GM11168 (cell line): ENCODE results near the gene LGALS7.

Source experiments
- in situ Hi-C: fragments of 300-500 bp; cut with MboI; formaldehyde crosslinking; loops from one replicate; pipeline ENCODE4 v1.12.0; 2022; ENCODE audit warnings: low sequenced_read_pairs; ENCODE audit not compliant: unreplicated experiment

Gene LGALS7

DNA sequence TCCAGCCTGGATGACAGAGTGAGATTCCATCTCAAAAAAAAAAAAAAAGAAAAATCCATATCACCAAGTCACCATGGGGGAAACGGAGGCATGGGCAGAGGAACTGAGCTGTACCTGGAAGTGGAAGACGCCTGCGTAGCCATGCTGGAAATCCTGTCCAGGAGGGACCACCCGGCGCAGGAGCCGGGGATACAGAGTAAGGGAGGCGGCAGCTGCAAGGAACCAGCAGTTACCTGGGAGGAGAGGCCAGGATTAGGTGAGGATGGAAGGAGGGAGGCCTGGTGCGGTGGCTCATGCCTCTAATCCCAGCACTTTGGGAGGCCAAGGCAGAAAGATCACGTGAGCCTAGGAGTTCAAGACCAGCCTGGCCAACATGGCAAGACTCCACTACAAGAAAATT, 31.0 kb downstream of the LGALS7 start:
- in situ Hi-C loops = no loop called here

DNA sequence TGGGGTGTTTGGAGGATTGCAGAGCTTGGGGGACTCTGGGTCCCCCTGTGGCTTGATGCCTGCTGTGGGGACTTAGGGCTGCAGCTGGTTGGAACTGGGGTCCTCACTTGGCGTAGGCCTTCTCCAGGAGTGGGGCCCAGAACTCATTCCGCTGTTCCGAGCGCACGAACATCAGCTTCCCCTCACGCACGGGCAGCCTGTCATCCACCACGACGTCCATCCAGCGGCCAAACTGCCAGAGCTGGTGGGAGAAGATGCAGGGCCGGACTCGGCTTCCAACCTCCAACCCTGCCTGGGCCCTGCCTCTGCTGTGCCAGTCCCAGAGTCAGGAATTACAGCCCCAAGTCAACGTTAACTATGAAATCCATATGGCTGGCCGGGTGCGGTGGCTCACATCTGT, 31.6 kb downstream of the LGALS7 start:
- in situ Hi-C loops = no loop called here

DNA sequence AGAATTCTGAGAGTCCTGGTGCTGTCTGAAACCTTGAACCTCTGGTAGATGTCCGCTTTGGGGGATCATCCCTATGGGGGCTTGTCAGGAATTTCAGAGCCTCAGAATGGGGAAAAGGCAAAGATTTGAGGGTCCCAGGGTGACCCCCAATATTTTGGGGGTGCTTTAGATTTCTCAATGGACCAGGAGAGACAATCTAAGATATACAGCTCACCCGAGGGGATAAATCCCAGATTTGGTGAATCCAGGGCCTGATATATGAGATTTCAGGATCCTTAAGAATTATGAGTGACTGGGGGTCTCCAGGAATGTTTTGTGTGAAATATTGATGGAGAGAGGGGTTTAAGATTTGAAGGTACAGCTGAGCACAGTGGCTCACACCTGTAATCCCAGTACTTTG, 32.4 kb downstream of the LGALS7 start:
- in situ Hi-C loops = no loop called here

DNA sequence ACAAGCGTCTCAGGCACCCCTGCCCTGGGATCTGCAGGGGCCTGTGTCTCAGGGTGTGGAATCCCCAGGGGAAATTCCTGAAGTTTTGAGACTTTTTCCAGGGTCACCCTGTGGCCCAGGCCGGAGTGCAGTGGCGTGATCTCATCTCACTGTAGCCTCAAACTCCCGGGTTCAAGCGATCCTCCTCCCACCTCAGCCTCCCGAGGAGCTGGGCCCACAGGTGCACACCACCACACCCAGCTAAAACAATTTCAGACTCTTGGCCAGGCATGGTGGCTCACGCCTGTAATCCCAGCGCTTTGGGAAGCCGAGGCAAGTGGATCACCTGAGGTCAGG, 33.1 kb downstream of the LGALS7 start:
- in situ Hi-C loops = no loop called here

DNA sequence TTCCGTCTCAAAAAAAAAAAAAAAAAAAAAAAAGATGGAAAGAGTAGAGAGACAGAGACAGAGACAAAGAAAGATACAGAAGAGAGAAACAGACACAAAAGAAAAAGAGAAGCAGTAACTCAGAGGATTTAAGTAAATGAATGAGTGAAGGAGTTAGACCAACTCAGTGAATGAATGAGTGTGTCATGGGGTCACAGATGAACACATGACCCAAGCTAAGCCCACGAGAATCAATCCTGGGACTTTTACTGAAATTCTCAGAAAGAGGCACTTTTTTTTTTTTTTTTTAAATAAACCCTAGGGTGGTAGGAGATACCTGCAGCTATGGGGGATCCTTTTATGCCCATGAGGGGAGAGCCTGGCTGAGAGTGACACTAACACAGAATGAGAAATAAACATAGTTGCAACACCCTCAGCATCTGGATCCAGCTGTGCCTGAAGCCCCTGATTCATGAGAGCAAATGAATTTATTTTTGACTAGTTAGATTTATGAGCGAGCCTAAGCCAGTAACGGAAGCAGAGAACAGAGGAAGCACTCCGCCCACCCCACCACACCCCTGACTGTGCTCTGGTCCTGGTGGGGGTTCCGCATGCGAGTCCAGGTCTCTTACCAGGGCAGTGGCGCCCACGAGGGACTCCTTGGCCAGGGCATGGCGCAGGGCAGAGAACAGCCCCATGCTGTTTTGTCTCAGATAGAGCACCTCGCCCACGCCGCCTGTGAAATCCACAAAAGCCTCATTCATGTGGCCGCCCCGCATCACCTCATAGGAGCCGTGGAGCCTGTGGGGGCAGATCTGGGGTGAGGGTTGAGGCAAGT, 33.7 kb downstream of the LGALS7 start:
- in situ Hi-C loops = no loop called here

DNA sequence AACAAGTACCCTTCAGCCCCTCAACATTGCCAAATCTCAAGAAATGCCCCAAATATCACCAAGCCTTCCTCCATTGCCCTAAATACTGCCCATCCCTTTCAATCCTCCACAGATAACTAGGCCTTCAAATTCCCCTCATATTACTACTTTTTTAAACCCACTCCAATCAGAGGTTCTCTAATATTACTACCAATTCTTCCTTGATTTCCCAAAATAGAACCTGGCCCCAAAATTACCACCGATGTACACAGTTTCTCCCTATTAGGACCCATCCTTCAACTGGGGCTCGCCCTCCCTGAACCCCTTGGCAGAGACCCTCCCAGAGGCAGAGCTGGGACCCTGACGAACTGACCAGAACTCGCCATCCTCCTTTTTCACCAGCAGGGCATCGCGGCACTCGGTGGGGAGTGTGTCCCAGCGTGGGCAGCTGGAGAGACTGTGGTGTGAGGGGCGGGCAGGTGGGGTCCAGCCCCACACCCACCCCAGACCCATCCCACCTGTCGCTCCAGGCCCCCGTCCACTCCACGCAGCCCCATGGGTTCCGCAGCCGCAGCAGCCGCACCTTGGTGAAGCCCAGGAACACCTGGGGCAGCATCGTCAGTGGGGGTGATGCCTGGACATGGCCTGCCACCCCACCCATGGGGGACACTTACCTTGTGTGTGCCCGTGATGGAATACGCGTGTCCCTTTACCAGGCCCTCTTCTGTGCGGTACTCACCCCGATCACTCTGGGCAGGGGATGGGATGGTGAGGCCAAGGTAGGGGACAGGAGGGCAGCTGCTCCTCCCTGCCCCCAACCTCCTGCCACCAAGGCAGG, 35.2 kb downstream of the LGALS7 start:
- in situ Hi-C loops = no loop called here

DNA sequence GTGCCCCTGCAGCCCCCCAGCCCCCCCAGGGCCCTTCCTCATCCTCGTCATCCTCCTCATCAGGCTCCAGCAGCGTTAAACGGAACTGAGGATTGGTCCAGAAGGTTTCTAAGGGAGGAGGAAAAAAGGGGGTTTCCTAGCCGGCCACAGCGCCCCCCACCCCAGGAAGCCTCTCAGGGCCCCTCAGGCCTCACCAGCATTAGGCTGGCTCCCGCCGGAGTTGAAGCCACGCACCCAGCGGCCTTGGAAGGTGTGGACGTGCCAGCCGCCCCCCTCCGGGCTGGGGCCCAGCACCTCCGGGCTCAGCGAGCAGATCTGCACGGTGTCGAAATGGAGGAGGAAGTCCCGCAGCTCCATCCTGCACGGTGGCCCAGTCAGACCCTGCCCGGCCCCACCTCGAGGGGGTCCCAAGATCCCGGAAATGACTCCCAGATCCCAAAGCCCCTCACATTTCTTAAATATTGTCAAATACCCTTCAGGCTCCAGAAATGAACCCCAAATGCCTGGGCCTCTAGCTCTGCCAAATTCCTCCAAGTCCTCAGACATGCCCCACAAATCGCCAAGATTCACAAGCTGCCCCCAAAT, 35.9 kb downstream of the LGALS7 start:
- in situ Hi-C loops = no loop called here

DNA sequence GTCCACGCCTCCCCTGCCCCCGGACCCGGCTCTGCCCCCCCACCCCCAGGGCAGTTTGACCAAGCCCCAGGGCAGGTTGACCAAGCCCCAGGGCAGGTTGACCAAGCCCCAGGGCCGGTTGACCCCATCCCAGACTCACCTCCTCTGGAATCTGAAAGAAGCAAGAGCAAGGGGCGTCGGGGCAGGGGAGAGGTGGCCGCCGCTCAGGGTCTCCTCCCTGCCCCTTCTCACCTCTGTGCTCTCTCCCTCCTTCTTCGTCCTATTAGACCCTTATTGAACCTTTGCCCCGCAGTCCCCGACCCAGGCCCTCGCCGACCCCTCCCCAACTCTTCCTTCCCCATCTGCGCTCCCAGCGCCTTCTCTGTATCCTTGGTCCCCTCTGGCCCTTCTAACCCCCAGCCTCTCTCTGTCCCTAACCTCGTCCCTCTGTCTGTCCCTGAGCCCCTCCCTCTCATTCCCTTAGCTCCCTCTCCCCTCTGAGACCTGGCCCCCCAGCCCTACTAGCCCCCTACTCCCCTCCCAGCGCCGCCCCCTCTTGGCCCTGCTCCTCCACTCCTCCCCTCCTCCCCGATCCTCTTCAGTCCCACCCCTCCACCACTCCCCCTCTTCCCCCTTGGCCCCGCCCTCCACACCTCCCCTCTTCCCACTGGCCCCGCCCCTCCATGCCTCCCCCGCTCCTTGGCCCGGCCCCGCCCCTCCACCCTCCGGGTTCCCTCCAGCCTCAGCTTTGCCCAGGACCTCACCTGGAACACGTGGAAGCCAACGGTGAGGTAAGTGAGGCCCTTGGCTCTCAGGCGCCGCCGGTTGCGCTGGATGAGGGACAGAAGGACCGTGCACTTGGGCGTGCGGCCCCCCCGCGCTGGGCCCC, 36.7 kb downstream of the LGALS7 start:
- in situ Hi-C loops = no loop called here

DNA sequence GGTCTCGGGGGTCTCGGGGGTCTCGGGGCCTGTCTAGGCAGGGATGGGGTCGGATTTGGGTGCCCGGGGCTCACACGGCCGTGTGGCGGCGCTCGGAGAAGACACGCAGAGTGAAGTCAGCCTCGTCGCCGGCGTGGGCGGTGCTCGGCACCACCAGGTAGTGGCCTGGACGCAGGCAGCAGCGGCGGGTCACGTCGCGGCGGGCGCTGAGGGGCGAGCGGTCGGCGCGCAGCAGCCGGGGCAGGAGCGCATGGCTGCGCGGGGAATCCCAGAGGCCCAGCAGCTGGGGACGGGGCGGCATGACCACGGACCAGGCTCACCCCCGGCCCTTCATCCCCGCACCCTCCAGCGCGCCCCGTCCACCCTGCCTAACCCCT, 37.3 kb downstream of the LGALS7 start:
- in situ Hi-C loops = no loop called here

DNA sequence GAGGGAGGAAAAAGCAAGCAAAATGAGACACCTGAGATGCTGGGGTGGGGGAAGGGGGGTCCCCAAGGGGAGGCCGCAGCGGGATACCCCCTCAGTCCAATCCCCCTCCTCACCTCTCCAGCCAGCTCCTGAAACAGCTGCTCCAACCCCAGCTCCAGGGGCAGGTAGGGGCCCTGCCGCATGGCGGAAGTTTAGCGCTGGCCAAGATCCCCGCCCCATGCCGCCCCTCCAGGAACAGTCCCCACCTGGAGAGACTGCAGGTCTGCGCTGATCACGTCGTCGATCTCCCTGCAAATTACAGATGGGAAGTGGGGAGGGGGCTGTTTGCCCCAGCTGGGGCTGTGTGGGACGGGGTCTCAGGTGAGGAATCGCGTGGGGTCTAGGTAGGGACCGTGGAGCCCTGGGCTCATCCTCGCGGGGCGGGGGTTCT, 38.0 kb downstream of the LGALS7 start:
- in situ Hi-C loops = no loop called here

DNA sequence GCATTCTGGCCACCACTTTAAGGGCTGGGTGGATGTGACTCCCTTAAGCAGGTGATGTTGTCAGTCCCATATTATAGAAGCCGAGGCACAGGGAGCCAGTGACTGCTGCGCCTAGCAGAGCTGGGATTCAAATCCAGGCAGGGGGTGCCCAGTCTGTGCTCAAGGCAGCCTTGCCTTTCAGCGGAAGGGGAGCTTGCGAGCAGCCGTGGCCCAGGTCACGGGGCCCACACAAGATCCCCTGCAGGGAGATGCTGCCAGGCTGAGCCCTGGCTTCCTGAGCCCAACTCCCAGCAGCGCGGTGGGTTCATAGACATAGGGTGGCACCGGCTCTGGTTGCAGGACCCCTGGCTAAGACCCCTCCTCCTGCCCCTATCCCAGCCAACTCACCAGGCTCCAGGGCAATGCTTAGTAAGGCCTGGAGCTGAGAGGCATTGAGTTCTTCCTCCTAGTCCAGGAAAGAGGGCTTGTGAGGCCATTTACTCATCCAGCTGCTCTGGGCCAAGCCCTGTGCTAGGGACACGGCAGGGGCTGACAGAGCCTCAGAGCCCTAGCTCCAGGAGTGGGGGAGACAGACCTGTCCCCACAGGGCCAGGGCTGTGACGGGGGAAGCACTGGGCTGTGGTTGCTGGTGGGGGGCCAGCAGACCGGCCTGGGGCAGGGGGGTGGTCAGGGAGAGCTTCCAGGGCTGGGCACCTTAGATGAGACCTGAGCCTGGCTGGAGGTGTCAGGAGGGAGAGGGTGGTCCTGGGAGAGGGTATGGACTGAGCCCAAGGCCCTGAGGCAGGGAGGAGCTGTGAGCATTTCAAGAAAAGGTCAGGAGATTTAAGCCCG, 38.7 kb downstream of the LGALS7 start:
- in situ Hi-C loops = no loop called here

DNA sequence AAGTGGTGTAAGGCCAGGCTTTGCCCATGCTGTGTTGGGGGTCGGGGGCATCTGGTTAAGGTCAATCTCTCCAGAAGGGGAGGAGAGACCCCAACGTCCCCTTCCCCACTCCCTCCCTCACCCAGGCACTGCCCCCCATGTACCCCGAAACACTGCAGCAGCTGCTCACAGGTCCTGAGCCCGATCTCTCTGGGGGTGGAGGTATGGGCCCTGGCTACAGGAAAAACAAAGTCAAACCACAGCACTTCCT, 39.2 kb downstream of the LGALS7 start:
- in situ Hi-C loops = no loop called here

DNA sequence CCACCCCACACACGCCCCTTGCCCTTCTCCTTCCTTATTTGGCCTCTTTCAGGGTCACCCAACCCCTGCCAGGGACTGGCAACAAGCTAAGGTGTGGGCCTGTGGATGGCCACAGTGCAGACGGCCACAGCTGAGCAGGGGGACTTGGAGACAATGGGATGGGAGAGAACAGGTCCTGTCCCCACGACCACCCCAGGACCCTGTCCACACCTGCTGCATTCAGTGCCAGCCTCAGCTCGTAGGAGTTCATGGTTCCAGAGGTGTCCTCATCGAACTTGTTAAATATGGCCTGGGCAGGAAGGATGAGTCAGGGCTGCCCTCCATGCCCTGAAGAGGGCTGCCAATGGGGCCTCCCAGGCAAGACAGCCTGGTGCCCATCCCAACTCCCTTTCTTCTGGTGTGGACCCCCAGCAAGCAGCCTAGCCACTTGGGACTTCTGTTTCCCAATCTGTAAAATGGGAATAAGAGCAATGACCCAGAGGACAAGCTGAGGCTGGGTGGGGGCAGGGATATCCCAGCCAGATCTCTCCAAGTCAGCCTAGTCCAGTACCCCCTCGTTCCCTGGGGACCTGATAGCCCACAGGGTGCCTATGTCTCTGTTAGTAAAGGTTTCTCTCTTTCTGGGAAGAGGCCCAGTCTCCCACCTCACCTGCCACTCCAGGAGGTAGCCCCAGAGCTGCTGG, 39.7 kb downstream of the LGALS7 start:
- in situ Hi-C loops = no loop called here

DNA sequence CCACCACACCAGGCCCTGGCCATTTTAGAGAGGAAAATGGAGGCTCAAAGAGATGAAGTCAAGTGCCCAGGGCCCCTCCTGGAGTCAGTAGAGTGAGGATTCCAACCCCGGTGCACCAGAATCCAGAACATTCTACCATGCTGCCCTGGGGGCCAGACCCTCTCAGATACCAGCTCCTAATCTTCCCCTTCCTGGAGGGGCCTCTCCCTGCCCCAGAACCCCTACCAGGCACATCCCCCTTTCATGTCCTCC, 40.1 kb downstream of the LGALS7 start:
- in situ Hi-C loops = no loop called here

DNA sequence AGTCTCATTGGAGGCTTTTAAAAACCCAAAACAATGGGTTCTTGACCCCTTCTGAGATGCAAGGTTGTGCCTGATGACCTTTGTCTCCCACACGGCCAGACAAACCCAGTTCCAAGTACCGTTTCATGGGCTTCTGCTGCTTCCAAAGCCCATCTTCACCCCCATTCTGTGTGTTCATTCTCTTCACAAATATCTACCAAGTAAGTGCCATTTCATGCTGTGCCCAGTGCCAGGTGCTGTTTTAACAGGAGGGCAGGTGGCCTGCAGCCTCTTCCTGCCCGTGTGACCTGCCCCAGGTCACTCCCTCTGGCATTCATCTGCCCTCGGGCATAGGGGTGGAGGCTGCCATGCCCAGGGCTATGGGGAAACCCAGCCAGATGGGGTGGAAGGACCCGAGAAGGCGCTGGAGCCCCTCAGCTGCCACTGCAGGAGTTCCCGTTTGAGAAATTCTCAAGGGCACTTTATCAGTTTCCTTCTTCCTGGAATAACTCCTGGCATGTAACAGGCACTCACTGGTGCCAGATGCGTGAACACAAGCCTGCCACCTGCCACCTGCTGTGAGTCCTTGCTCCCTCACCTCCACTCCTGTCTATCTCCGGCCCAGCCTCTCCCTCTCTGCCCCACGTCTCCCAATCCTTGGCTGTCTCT, 41.5 kb downstream of the LGALS7 start:
- in situ Hi-C loops = no loop called here

DNA sequence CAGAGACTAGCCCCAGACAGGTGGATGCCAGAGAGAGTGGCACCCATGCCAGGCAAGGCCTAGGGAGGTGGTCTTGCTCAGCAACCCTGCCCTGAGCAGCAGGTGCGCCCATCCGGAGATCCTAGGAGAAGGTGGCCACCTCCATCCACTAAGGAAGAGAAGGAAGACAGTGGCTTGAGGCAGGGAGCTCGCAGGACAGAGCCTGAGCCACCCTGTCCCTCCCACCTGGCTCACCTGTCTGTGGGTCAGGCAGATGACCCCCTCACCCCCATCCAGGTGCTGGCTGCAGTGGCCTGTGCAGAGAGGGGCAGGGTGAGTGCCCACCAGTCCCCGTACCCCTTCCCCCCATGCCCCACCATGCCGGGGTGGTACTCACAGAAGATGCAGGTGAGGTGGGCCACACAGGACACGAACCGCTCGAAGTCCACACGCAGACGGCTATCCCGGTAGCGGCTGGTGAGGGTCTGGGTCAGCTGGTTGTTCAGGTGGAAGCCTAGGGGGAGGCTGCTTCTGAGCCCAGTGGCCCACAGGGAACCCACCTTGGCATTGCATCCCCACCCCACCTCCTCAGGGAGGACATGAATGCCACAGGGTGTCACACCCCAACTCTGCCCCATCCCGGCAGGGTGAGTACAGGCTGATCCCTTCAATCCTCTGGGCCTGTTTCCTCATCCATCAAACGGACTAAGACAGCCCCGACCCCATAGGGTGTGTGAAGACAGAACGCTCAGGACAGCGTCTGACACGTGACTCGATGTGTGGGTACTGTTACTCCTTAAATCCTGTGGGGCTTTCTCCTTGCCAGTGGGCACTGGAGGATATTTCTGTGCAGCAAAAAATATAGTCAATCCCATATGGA, 42.4 kb downstream of the LGALS7 start:
- in situ Hi-C loops = no loop called here

DNA sequence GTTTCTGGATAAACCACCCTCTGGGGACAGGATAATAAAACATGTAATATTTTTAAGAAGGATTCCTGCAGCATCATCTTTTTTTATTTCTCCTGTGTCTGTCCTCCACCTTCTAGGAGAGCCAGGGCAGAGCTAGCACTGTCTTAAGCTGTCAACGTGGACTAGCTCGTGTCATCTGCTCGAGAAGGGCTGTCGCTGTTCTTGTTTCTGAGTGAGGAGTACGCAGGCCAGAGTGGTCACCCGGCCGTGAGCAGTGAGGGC, 42.9 kb downstream of the LGALS7 start:
- in situ Hi-C loops = no loop called here

DNA sequence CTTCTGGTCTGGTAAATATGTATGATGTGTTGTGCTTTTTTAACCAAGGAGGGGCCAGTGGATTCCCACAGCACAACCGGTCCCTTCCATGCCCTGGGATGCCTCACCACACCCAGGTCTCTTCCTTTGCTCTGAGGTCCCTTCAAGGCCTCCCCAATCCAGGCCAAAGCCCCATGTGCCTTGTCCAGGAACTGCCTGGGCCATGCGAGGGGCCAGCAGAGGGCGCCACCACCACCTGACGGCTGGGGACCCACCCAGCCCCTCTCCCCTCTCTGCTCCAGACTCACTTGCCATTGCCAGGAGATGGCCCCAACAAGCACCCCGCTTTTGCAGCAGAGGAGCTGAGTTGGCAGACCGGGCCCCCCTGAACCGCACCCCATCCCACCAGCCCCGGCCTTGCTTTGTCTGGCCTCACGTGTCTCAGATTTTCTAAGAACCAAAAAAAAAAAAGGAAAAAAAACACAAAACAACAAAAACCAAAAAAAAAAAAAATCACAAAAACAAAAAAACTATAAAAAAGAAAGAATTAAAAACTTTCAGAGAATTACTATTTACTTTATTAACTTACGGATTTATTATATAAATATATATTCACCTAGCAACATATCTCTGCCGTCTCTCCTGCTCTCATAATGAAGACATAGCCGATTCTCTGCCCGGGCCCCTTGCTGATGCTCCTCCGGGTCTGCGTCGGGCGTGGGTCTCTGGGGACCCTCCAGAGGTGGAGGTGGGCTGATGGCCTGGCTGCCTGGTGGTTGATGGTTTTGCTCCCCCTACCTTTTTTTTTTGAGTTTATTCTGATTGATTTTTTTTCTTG, 43.5 kb downstream of the LGALS7 start:
- in situ Hi-C loops = no loop called here
